Left lung (tissue), 10 donors: Measurements from ENCODE around the gene LRRC75A. TPM values are rescaled to one million over a fixed set of nuclear protein-coding genes. Genes with fewer than 3 reads are reported as not detected.
A peak's percentile ranks its signal among the peaks of the same experiment; 100 is the strongest.

Experiments used
- ATAC-seq: fragments of 200-7000 bp; cut with Tn5 transposase; one replicate; pipeline ENCODE4 v1.9.1; 2020; ENCODE audit warnings: moderate library complexity
- DNase-seq, 4 donors: peaks; one replicate each; pipeline ENCODE4 v3.0.0-alpha.2; 2013 to 2020
- H3K27ac ChIP-seq, 2 donors: fragments of 200-600 bp; sonication (generic) in 1 of 2; one replicate each; pipeline versions ENCODE4 v1.5.0 to v1.8.0; 2020 to 2021
- H3K27me3 ChIP-seq, 2 donors: fragments of 200-600 bp; sonication (generic) in 1 of 2; one replicate each; pipeline versions ENCODE4 v1.5.0 to v1.8.0; 2020 to 2021
- H3K36me3 ChIP-seq, 2 donors: fragments of 200-600 bp; sonication (generic) in 1 of 2; one replicate each; pipeline versions ENCODE4 v1.5.0 to v1.8.0; 2020 to 2021
- H3K4me1 ChIP-seq, 2 donors: fragments of 200-600 bp; one replicate each; pipeline ENCODE4 v1.8.0; 2021
- H3K4me3 ChIP-seq, 2 donors: fragments of 200-600 bp; sonication (generic) in 1 of 2; one replicate each; pipeline versions ENCODE4 v1.5.0 to v1.8.0; 2020 to 2021; ENCODE audit warnings: mild to moderate bottlenecking in 1 of 2
- H3K9me3 ChIP-seq, 2 donors: fragments of 200-600 bp; sonication (generic) in 1 of 2; one replicate each; pipeline versions ENCODE4 v1.5.0 to v1.8.0; 2020 to 2021
- CTCF ChIP-seq, 2 donors: fragments of 200-600 bp; sonication (generic) in 1 of 2; IDR thresholded peaks; one replicate each; pipeline versions ENCODE4 v1.5.0 to v1.8.0; 2021; ENCODE audit warnings: antibody characterized with exemption in 2 of 2
- intact Hi-C, 2 donors: fragments of 100-400 bp; cut with DNase I; formaldehyde crosslinking; loops; one replicate each; pipeline versions ENCODE4 v1.11.2 to v1.14.2; 2022
- polyA plus RNA-seq, 6 donors: library from polyadenylated mRNA; unstranded; fragments of 120-200 nt; gene quantifications; one replicate each; pipeline ENCODE4 v1.2.1, GENCODE V29; 2013; ENCODE audit not compliant: insufficient read length in 6 of 6
- total RNA-seq, 2 donors: library from RNA; stranded (reverse); fragmentation: NEBNext Ultra II Directional; extraction: Animal tissue kit (Norgen Biotek cat#: 25700); gene quantifications; one replicate each; pipeline ENCODE4 v1.2.1, GENCODE V29; 2021
- donor health status: DM: no; HTN: yes; CAD: no.
- donor health status: DM: no; HTN: no; CAD: no.

The LRRC75A gene
- total and polyA plus RNA-seq, 8 donors = 2.9 to 7.1 (median 5.7) TPM

GRCh38 chr17:16439303-16439791 is 52.6 kb downstream of the LRRC75A start:
- Histone ChIP-seq H3K9me3 (no peaks in the 10 kb centered on the region), H3K27me3 (no peaks in the 10 kb centered on the region), H3K36me3 (peaks cover 0 to 43% of the 10 kb centered on the region in 2 donors), H3K4me1 (peaks cover 24 to 62% of the 10 kb centered on the region in 2 donors), H3K27ac (peak overlapping the region; percentile 86 to 92), H3K4me3 (peak overlapping the region; percentile 91 to 98)
- DNase-seq (no peak), ATAC-seq (peak; percentile 26)
- TF ChIP-seq CTCF (IDR thresholded peaks at IDR 0.05) = no peak
- intact Hi-C loops = loop anchor here in 1 of 2 donors (10.0 kb wide), 1 partner anchor 75 kb away; no protein-coding TSS in a partner anchor

GRCh38 chr17:16438557-16439302 is 53.3 kb downstream of the LRRC75A start:
- Histone ChIP-seq H3K4me3 (peak overlapping the region; percentile 91 to 98), H3K9me3 (no peaks in the 10 kb centered on the region), H3K27me3 (no peaks in the 10 kb centered on the region), H3K4me1 (peaks cover 24 to 56% of the 10 kb centered on the region in 2 donors), H3K27ac (peak overlapping the region; percentile 86 to 92), H3K36me3 (peaks cover 0 to 40% of the 10 kb centered on the region in 2 donors)
- no peak for TF ChIP-seq CTCF (IDR thresholded peaks at IDR 0.05)
- intact Hi-C loops = loop anchor here in 1 of 2 donors (10.0 kb wide), 1 partner anchor 74 kb away; no protein-coding TSS in a partner anchor
- peak; percentile 92 for ATAC-seq
- DNase-seq = peak; percentile 95 to 99 (median 96)

- Histone ChIP-seq H3K4me1 (peaks cover 24 to 50% of the 10 kb centered on the region in 2 donors), H3K27me3 (no peaks in the 10 kb centered on the region), H3K9me3 (no peaks in the 10 kb centered on the region), H3K36me3 (peaks cover 0 to 40% of the 10 kb centered on the region in 2 donors), H3K4me3 (peak overlapping the region; percentile 23 to 98), H3K27ac (peak overlapping the region; percentile 79 to 92)
- intact Hi-C loops = loop anchor here in 1 of 2 donors (10.0 kb wide), 1 partner anchor 73 kb away; no protein-coding TSS in a partner anchor
- TF ChIP-seq CTCF (IDR thresholded peaks at IDR 0.05) = no peak
- DNase-seq (no peak), ATAC-seq (no peak)
These were observed 53.8 kb downstream of the LRRC75A start for GRCh38 chr17:16438173-16438556.

- H3K27me3 ChIP-seq = no peaks in the 10 kb centered on the region
- no peak overlapping the region for H3K4me3 ChIP-seq
- intact Hi-C loops = loop anchor here in 1 of 2 donors (10.0 kb wide), 1 partner anchor 72 kb away; no protein-coding TSS in a partner anchor
- no peak overlapping the region for H3K27ac ChIP-seq
- DNase-seq (no peak), ATAC-seq (no peak)
- TF ChIP-seq CTCF (IDR thresholded peaks at IDR 0.05) = no peak
- peaks cover 0 to 40% of the 10 kb centered on the region in 2 donors for H3K36me3 ChIP-seq
- no peaks in the 10 kb centered on the region for H3K9me3 ChIP-seq
- peaks cover 24 to 39% of the 10 kb centered on the region in 2 donors for H3K4me1 ChIP-seq
These were observed 54.9 kb downstream of the LRRC75A start for GRCh38 chr17:16437083-16437482.
